PFSK-1 (cell line): Measurements from ENCODE around the gene MT1F.

Source experiments
- FOXP2 ChIP-seq: optimal IDR thresholded peaks from 2 replicates; pipeline ENCODE3; 2011; ENCODE audit warnings: borderline replicate concordance, control low read depth, inconsistent platforms; ENCODE audit not compliant: insufficient read depth; ENCODE audit errors: extremely low read length, extremely low read depth
- POLR2AphosphoS5 ChIP-seq: IDR thresholded peaks from 2 replicates; pipeline ENCODE4 v1.6.1; 2012; ENCODE audit warnings: low read depth, mild to moderate bottlenecking, control low read depth, low read length, moderate library complexity
- REST ChIP-seq, 2 experiments: IDR thresholded peaks; 2 replicates each; pipeline versions ENCODE4 v1.6.1 to v1.8.0; 2011 to 2012; ENCODE audit warnings: low read depth in 2 of 2, low read length in 2 of 2, control low read depth in 1 of 2, inconsistent platforms in 1 of 2, mild to moderate bottlenecking in 1 of 2, moderate library complexity in 1 of 2; ENCODE audit not compliant: insufficient read depth in 1 of 2
- SIN3A ChIP-seq: IDR thresholded peaks from 2 replicates; pipeline ENCODE4 v1.6.1; 2012; ENCODE audit warnings: mild to moderate bottlenecking, low read length, moderate library complexity, borderline replicate concordance; ENCODE audit not compliant: insufficient read depth
- TAF1 ChIP-seq: IDR thresholded peaks from 2 replicates; pipeline ENCODE4 v1.6.1; 2012; ENCODE audit warnings: low read length, control low read depth, borderline replicate concordance; ENCODE audit not compliant: insufficient read depth

MT1F gene

GRCh38 chr16:56679818-56680217, 22.1 kb downstream of the MT1F start:
- TF ChIP-seq TAF1 (no peak), FOXP2 (no peak), POLR2AphosphoS5 (no peak), REST (IDR thresholded peaks at IDR 0.05; ENCODE audit: insufficient read depth in 1 of 2, low read depth in 2 of 2, low read length in 2 of 2) (no peak), SIN3A (no peak)

GRCh38 chr16:56681939-56682702, 24.4 kb downstream of the MT1F start, which contains the start of gene MT1X:
Gene MT1X (plus strand): TSS chr16:56682470. CDS start chr16:56682541, 71 bp downstream.
- TF ChIP-seq FOXP2 = no peak
- TF ChIP-seq POLR2AphosphoS5 = peak; percentile 68

- TF ChIP-seq POLR2AphosphoS5 (no peak), TAF1 (no peak)
Observed at GRCh38 chr16:56682703-56683397, 25.1 kb downstream of the MT1F start.

GRCh38 chr16:56683424-56684172, 25.8 kb downstream of the MT1F start:
- TF ChIP-seq TAF1 = no peak
- TF ChIP-seq SIN3A = no peak
- no peak for TF ChIP-seq REST (IDR thresholded peaks at IDR 0.05; ENCODE audit: insufficient read depth in 1 of 2, low read depth in 2 of 2, low read length in 2 of 2)
- TF ChIP-seq FOXP2 = no peak
- no peak for TF ChIP-seq POLR2AphosphoS5

GRCh38 chr16:56684256-56684925, 26.6 kb downstream of the MT1F start:
- TF ChIP-seq TAF1 (no peak), FOXP2 (no peak), POLR2AphosphoS5 (no peak), SIN3A (no peak), REST (IDR thresholded peaks at IDR 0.05; ENCODE audit: insufficient read depth in 1 of 2, low read depth in 2 of 2, low read length in 2 of 2) (no peak)
